H9 (cell line): ENCODE data around the gene PLEKHN1. TPM values are rescaled to one million over a fixed set of nuclear protein-coding genes. Genes with fewer than 3 reads are reported as not detected.

Experiments
- DNase-seq: peaks from one replicate; pipeline ENCODE4 v3.0.0-alpha.2; 2017
- H2AFZ ChIP-seq: one replicate; pipeline ENCODE4 v1.6.1; 2013; ENCODE audit warnings: mild to moderate bottlenecking, low read length, control low read depth, moderate library complexity
- H2AK5ac ChIP-seq: 2 replicates; pipeline ENCODE4 v1.6.1; 2013; ENCODE audit warnings: low read length, control low read depth, mixed read lengths; ENCODE audit not compliant: insufficient read length
- H2BK120ac ChIP-seq: one replicate; pipeline ENCODE4 v1.6.1; 2013; ENCODE audit warnings: low read depth, mild to moderate bottlenecking, low read length, control low read depth, inconsistent platforms; ENCODE audit not compliant: poor library complexity, severe bottlenecking
- H2BK12ac ChIP-seq: 2 replicates; pipeline ENCODE4 v1.6.1; 2013; ENCODE audit warnings: low read length, control low read depth, mixed read lengths, low read depth; ENCODE audit not compliant: insufficient read length
- H2BK15ac ChIP-seq: 2 replicates; pipeline ENCODE4 v1.6.1; 2013; ENCODE audit warnings: low read depth, low read length, control low read depth
- H2BK20ac ChIP-seq: one replicate; pipeline ENCODE4 v1.6.1; 2013; ENCODE audit warnings: low read depth, mild to moderate bottlenecking, low read length, control low read depth, inconsistent platforms; ENCODE audit not compliant: poor library complexity, severe bottlenecking
- H2BK5ac ChIP-seq: 2 replicates; pipeline ENCODE4 v1.6.1; 2013; ENCODE audit warnings: low read length, control low read depth, mixed read lengths; ENCODE audit not compliant: insufficient read length
- H3K14ac ChIP-seq: 2 replicates; pipeline ENCODE4 v1.6.1; 2013; ENCODE audit warnings: low read length, control low read depth; ENCODE audit not compliant: insufficient read depth
- H3K18ac ChIP-seq: 2 replicates; pipeline ENCODE4 v1.6.1; 2013; ENCODE audit warnings: low read depth, mild to moderate bottlenecking, mixed read lengths, low read length, control low read depth; ENCODE audit not compliant: insufficient read length
- H3K23ac ChIP-seq: 2 replicates; pipeline ENCODE4 v1.6.1; 2013; ENCODE audit warnings: low read length, control low read depth, mixed read lengths, low read depth; ENCODE audit not compliant: insufficient read length
- H3K23me2 ChIP-seq: 2 replicates; pipeline ENCODE4 v1.6.1; 2013; ENCODE audit warnings: low read depth, mild to moderate bottlenecking, mixed read lengths, low read length, control low read depth; ENCODE audit not compliant: insufficient read length, poor library complexity, severe bottlenecking
- H3K27ac ChIP-seq: 2 replicates; pipeline ENCODE4 v1.5.1; 2013; ENCODE audit warnings: low read length, control low read depth, mixed read lengths, low read depth; ENCODE audit not compliant: insufficient read length
- H3K27me3 ChIP-seq: 2 replicates; pipeline ENCODE4 v1.6.1; 2013; ENCODE audit warnings: low read length, control low read depth, inconsistent platforms; ENCODE audit not compliant: insufficient read depth
- H3K4ac ChIP-seq: 2 replicates; pipeline ENCODE4 v1.6.1; 2013; ENCODE audit warnings: low read depth, mild to moderate bottlenecking, control low read depth, inconsistent platforms, low read length, moderate library complexity
- H3K4me1 ChIP-seq: 2 replicates; pipeline ENCODE4 v1.6.1; 2013; ENCODE audit warnings: low read length, control low read depth, inconsistent platforms; ENCODE audit not compliant: insufficient read depth
- H3K4me2 ChIP-seq: 2 replicates; pipeline ENCODE4 v1.6.1; 2013; ENCODE audit warnings: low read length, control low read depth, mixed read lengths; ENCODE audit not compliant: insufficient read length, insufficient read depth
- H3K56ac ChIP-seq: 2 replicates; pipeline ENCODE4 v1.6.1; 2013; ENCODE audit warnings: low read depth, mild to moderate bottlenecking, mixed read lengths, low read length, control low read depth; ENCODE audit not compliant: insufficient read length
- H3K79me1 ChIP-seq: 2 replicates; pipeline ENCODE4 v1.6.1; 2013; ENCODE audit warnings: low read depth, mild to moderate bottlenecking, moderate library complexity, low read length, control low read depth, inconsistent platforms; ENCODE audit not compliant: insufficient read depth, poor library complexity, severe bottlenecking
- H3K79me2 ChIP-seq: 2 replicates; pipeline ENCODE4 v1.6.1; 2013; ENCODE audit warnings: low read length, control low read depth, inconsistent platforms; ENCODE audit not compliant: insufficient read depth
- H3K9ac ChIP-seq: 2 replicates; pipeline ENCODE4 v1.6.1; 2013; ENCODE audit warnings: low read length, control low read depth, mixed read lengths; ENCODE audit not compliant: insufficient read length; ENCODE audit errors: extremely low read depth
- H3K9me3 ChIP-seq: one replicate; pipeline ENCODE4 v1.6.1; 2013; ENCODE audit warnings: low read depth, low read length, inconsistent platforms; ENCODE audit not compliant: control insufficient read depth
- H3T11ph ChIP-seq: one replicate; pipeline ENCODE4 v1.6.1; 2013; ENCODE audit warnings: mild to moderate bottlenecking, low read length, control low read depth, inconsistent platforms
- H4K20me1 ChIP-seq: one replicate; pipeline ENCODE4 v1.6.1; 2013; ENCODE audit not compliant: control insufficient read depth, insufficient read length, insufficient read depth
- H4K5ac ChIP-seq: 2 replicates; pipeline ENCODE4 v1.6.1; 2013; ENCODE audit warnings: low read depth, mild to moderate bottlenecking, mixed read lengths, low read length, control low read depth; ENCODE audit not compliant: insufficient read length
- H4K8ac ChIP-seq: replicated peaks from 2 replicates; pipeline ENCODE4 v1.6.1; 2013; ENCODE audit warnings: low read length, control low read depth, mixed read lengths, low read depth; ENCODE audit not compliant: insufficient read length
- H4K91ac ChIP-seq: 2 replicates; pipeline ENCODE4 v1.6.1; 2013; ENCODE audit warnings: low read depth, mild to moderate bottlenecking, moderate library complexity, mixed read lengths, low read length, control low read depth; ENCODE audit not compliant: insufficient read length
- H3K27ac Mint-ChIP-seq, 3 experiments: 2 replicates in 2 of 3; 3 replicates in 1 of 3; pipeline ENCODE4 v1.8.0; 2020 to 2021; ENCODE audit warnings: mixed read lengths in 3 of 3, mild to moderate bottlenecking in 1 of 3, moderate library complexity in 1 of 3
- H3K27me3 Mint-ChIP-seq: 2 replicates; pipeline ENCODE4 v1.8.0; 2021; ENCODE audit warnings: low read depth, mild to moderate bottlenecking, moderate library complexity, mixed read lengths
- H3K36me3 Mint-ChIP-seq, 3 experiments: 2 replicates in 2 of 3; 3 replicates in 1 of 3; pipeline ENCODE4 v1.8.0; 2020 to 2021; ENCODE audit warnings: low read depth in 3 of 3, mixed read lengths in 3 of 3; ENCODE audit not compliant: insufficient read depth in 1 of 3
- H3K4me1 Mint-ChIP-seq, 2 experiments: 2 replicates each; pipeline ENCODE4 v1.8.0; 2020; ENCODE audit warnings: mixed read lengths in 2 of 2
- H3K4me3 Mint-ChIP-seq, 2 experiments: 2 replicates in 1 of 2; 3 replicates in 1 of 2; pipeline ENCODE4 v1.8.0; 2020 to 2021; ENCODE audit warnings: mild to moderate bottlenecking in 2 of 2, mixed read lengths in 2 of 2, moderate library complexity in 1 of 2
- H3K9me3 Mint-ChIP-seq, 2 experiments: 2 replicates in 1 of 2; 3 replicates in 1 of 2; pipeline ENCODE4 v1.8.0; 2020; ENCODE audit warnings: mild to moderate bottlenecking in 2 of 2, mixed read lengths in 2 of 2, moderate library complexity in 1 of 2
- WGBS: extraction: QIAGEN DNeasy Blood & Tissue Kit; methylation state at CpG from one replicate; pipeline ENCODE4 v1.1.7; 2013; ENCODE audit warnings: missing lambda C conversion rate, low lambda C conversion rate, mixed read lengths; ENCODE audit not compliant: insufficient read length; ENCODE audit errors: extremely low coverage; 5-methylcytosine and 5-hydroxymethylcytosine counted together
- total RNA-seq: library from RNA; stranded (reverse); gene quantifications from 2 replicates; pipeline ENCODE4 v1.2.1, GENCODE V29; 2021
- TF ChIP-seq, protein P1 (sequence below): fragments of 200-600 bp; sonication (generic); conservative IDR thresholded peaks from 3 replicates; pipeline ENCODE4 v1.8.0; 2021; ENCODE audit warnings: antibody characterized with exemption, mild to moderate bottlenecking

Gene PLEKHN1
- total RNA-seq, 1 experiment from 2014 or later, result 3.0 TPM

DNA sequence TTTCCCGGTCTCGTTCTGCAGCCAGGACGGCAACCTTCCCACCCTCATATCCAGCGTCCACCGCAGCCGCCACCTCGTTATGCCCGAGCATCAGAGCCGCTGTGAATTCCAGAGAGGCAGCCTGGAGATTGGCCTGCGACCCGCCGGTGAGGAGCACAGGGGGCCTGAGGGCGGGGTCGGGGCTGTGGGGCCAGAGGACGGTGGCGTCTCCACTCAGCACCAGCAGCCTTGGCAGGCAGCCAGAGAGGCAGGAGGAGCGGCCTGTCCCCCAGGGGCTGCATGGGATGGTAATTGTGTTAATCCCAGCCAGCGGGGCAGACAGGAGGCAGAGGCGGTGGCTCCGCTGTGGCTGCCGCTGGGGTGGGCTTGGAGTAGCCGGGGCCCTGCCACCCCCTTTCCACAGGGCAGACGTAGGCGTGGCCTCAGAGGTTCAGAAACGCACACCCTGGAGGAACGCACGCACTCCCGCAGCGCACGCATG, 30.5 kb upstream of the PLEKHN1 start:
- H3K27me3 Mint-ChIP-seq, result peaks cover 84% of the 10 kb centered on the region
- H3K23ac ChIP-seq, result no peak overlapping the region
- H4K91ac ChIP-seq, result no peak overlapping the region
- no peaks in the 10 kb centered on the region for H3K4me1 ChIP-seq
- DNase-seq, result peak; percentile 58
- H2BK5ac ChIP-seq, result no peak overlapping the region
- no peak overlapping the region for H4K8ac ChIP-seq
- no peaks in the 10 kb centered on the region for H3K79me1 ChIP-seq
- WGBS, result no CpG with 5 or more reads among the region's 30 CpGs
- H3K36me3 Mint-ChIP-seq, result peaks cover 0 to 3% (median 2%) of the 10 kb centered on the region in 3 experiments; a peak in 2 of 7 replicates
- no peak overlapping the region for H3K18ac ChIP-seq
- H2AK5ac ChIP-seq, result no peak overlapping the region
- H2BK120ac ChIP-seq, result no peak overlapping the region
- no peak overlapping the region for H3K4ac ChIP-seq
- no peak overlapping the region for H4K5ac ChIP-seq
- H3K9me3 Mint-ChIP-seq, result peaks cover 0 to 2% of the 10 kb centered on the region in 2 experiments; a peak in 1 of 5 replicates
- H3K79me2 ChIP-seq, result no peaks in the 10 kb centered on the region
- no peak overlapping the region for H3K27ac ChIP-seq
- no peak overlapping the region for H3K27ac Mint-ChIP-seq
- H4K20me1 ChIP-seq, result no peaks in the 10 kb centered on the region
- H3K4me3 Mint-ChIP-seq, result no peak overlapping the region
- H3K9me3 ChIP-seq, result no peaks in the 10 kb centered on the region
- peaks cover 59% of the 10 kb centered on the region for H3K27me3 ChIP-seq
- no peak overlapping the region for H2BK12ac ChIP-seq
- no peak overlapping the region for H2AFZ ChIP-seq
- H3K4me1 Mint-ChIP-seq, result peaks cover 9 to 49% of the 10 kb centered on the region in 2 experiments
- peaks cover 3% of the 10 kb centered on the region for H3K23me2 ChIP-seq
- H3K9ac ChIP-seq, result no peak overlapping the region
- no peak overlapping the region for H3T11ph ChIP-seq
- H3K56ac ChIP-seq, result no peak overlapping the region
- H3K14ac ChIP-seq, result no peak overlapping the region; the same call in 1 of the 2 replicates
- TF ChIP-seq, protein P1, sequence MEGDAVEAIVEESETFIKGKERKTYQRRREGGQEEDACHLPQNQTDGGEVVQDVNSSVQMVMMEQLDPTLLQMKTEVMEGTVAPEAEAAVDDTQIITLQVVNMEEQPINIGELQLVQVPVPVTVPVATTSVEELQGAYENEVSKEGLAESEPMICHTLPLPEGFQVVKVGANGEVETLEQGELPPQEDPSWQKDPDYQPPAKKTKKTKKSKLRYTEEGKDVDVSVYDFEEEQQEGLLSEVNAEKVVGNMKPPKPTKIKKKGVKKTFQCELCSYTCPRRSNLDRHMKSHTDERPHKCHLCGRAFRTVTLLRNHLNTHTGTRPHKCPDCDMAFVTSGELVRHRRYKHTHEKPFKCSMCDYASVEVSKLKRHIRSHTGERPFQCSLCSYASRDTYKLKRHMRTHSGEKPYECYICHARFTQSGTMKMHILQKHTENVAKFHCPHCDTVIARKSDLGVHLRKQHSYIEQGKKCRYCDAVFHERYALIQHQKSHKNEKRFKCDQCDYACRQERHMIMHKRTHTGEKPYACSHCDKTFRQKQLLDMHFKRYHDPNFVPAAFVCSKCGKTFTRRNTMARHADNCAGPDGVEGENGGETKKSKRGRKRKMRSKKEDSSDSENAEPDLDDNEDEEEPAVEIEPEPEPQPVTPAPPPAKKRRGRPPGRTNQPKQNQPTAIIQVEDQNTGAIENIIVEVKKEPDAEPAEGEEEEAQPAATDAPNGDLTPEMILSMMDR, result no peak
- no peak overlapping the region for H2BK20ac ChIP-seq
- H3K4me2 ChIP-seq, result no peak overlapping the region
- no peak overlapping the region for H2BK15ac ChIP-seq
